EL (cell line): ENCODE measurements around the gene POU4F2.
A peak's percentile ranks its signal among the peaks of the same experiment; 100 is the strongest.

Experiments used
- DNase-seq: peaks from one replicate; pipeline ENCODE4 v3.0.0-alpha.2; 2016

The POU4F2 gene

DNA sequence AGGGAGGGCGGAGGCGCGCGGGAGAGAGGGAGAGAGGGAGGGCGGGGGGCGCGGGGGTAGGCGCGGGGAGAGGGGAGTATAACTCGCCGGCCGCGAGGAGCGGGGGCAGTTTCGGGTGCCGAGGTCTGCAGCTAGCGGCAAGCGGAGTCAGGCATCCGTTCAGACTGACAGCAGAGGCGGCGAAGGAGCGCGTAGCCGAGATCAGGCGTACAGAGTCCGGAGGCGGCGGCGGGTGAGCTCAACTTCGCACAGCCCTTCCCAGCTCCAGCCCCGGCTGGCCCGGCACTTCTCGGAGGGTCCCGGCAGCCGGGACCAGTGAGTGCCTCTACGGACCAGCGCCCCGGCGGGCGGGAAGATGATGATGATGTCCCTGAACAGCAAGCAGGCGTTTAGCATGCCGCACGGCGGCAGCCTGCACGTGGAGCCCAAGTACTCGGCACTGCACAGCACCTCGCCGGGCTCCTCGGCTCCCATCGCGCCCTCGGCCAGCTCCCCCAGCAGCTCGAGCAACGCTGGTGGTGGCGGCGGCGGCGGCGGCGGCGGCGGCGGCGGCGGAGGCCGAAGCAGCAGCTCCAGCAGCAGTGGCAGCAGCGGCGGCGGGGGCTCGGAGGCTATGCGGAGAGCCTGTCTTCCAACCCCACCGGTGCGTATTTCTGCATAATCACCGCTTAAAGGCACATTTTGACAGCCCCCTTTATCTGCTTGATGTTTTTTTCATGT, at the start of gene POU4F2:
Gene POU4F2 (plus strand): TSS at position 108 of the 720 bp plus-strand sequence. CDS start 248 bp downstream, at position 356.
- DNase-seq, result peak; percentile 37

GRCh38 chr4:146590801-146591200, 47.9 kb upstream of the POU4F2 start:
- no peak for DNase-seq

- peak; percentile 13 for DNase-seq
Measured at GRCh38 chr4:146592019-146592418, 46.7 kb upstream of the POU4F2 start.

- no peak for DNase-seq
Measured at GRCh38 chr4:146632770-146633470, 5.8 kb upstream of the POU4F2 start.

- DNase-seq, result no peak
Measured at GRCh38 chr4:146633471-146633800, 5.3 kb upstream of the POU4F2 start.

DNA sequence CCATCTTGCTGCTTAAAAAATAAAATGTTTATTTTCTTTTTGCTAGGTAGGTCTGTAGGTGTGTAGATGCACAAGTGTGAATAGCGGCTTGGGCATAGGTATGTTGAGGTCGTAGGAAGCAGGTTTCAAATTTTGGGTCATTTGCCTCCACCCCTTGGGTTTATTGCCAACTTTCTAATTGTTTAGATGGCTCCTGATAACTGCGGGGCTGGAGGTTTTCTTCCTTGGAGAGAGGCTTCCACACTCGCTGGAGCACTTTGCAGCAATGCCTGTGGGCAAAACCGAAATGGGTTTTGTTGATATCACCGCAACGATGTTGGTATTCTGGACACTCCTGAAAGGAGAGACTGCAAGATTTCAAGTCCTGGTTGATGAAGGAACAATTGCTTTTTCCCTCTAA, 3.9 kb upstream of the POU4F2 start:
- no peak for DNase-seq

DNA sequence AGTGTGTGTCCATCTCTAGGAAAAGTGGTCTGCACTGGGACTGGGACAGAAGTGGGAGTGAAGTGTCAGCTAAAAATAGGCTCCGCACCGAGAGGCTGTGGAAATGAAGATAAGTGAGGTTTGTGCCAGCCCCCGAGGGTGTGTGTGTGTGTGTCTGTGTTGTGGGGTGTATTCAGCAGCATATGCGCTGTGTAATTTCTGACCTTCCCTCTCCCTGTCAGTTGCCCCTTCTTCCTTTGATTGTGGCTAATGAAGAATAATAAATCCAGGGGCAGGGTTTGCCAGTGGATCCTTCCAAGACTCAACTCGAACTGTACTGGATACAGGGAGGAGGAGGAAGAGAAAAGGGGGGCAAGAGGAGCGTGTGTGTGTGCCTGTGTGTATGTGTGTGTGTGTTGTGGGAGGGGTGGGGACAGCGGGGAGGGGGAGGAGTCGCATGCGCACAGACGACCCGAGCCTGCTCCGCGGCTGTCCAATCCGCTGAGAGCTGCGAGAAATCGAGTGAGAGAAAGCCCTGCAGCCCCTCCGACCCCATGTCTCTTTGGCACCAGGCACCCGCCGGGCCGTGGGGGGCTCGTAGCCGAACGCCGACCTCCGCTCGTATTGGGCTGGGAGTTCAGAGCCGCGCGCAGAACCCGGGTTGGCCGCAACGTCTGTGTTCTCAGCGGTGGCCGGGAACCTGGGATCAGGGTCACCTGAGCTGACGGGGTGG, 916 bp upstream of the POU4F2 start:
- DNase-seq, result no peak

DNA sequence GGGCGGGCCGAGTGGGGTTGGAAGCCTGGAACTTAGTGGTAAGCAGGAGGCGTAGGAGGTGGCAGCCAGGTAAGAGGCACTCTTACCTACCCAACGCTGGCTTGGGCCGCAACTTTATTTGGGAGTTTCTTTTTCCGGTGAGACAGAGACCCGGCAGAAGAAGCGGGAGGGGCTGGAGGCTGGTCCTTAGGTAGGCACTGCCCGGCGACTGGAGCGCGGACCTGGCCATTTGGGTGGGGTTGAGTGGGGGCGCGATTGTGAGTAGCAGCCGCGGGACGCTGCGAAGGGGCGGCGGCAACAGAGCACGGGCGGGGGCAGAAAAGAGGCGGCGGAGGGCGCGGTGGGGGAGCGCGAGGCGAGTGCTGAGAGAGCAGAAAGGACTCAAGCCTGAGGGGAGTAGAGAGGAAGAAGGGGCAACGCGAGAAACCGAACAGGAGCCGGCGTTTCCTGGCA, 334 bp upstream of the POU4F2 start:
- no peak for DNase-seq

GRCh38 chr4:146639506-146639932, 826 bp downstream of the POU4F2 start:
- no peak for DNase-seq

GRCh38 chr4:146640021-146640464, 1.4 kb downstream of the POU4F2 start:
- no peak for DNase-seq

GRCh38 chr4:146640465-146641061, 1.9 kb downstream of the POU4F2 start:
- DNase-seq, result peak; percentile 10

DNA sequence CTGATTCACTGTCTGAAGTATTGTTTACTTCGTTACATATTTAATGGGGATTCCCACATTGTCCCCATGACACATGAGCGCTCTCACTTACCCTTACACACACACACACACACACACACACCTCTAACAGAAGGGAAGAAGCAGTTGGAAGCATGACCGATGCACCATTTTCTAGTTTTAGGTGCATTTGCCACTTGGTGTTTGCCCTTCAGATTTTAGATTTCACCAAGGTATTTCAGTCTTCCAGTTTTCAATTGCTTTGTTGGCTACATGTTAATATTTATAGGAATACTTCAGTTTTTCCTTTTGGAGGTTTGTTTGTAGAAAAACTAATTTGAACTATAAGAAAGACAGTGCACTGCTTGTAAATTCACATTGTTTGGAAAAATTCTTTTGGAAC, 3.1 kb downstream of the POU4F2 start:
- DNase-seq, result no peak

GRCh38 chr4:146643812-146644401, 5.2 kb downstream of the POU4F2 start:
- DNase-seq, result no peak

- no peak for DNase-seq
Measured at GRCh38 chr4:146645921-146646320, 7.2 kb downstream of the POU4F2 start.

DNA sequence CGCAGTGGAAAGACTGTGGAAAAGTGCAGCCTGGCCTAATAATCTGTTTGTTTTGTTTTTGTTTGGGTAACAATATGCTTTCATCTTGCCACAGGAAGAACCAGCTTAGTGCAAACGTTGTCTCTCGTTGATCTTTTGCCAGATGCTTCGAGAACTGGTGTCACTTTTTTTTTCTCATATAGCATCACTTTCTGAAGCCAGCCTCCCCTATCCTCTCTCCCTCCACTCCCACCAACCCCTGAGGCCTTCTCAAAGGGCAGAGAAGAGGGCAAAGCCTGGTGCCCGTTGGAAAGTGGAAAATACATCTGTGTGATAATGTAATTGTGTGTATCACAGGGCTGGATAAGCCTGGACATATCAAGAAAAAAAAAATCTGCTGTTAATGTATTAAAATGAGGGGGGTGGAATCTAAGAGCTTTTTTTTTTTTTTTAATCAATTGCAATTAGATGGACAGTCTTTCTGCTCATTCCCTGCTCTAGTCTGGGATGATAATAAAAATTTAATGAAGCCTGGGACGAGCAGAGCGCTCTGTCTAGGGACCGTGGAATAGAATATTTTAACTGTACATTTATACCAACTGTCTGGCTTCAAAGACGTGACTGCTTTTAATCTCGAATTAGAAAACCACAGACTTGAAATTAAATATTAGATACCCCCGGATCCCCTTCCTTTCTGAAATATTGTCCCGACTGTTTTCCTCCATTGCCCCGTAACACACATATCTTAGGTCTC, 8.1 kb downstream of the POU4F2 start:
- no peak for DNase-seq

- peak; percentile 9 for DNase-seq
Measured at GRCh38 chr4:146647615-146648460, 9.1 kb downstream of the POU4F2 start.

DNA sequence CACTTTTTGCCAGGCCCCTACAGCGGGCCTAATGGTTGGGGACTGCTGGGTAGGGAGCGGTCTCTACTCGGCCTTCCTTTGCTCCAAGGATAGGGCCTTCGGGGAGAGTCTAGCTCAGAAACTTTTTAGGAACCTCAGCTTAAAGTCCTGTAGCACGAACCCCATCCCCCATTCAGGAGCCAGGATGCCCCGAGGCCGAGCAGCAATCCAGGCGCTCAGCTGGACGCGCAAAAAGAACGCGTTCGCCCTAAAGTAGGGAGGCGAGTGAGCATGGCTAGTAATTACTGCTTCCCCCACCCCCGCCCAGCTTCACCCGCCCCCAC, 9.7 kb downstream of the POU4F2 start:
- no peak for DNase-seq

- no peak for DNase-seq
Measured at GRCh38 chr4:146649232-146649631, 10.5 kb downstream of the POU4F2 start.

DNA sequence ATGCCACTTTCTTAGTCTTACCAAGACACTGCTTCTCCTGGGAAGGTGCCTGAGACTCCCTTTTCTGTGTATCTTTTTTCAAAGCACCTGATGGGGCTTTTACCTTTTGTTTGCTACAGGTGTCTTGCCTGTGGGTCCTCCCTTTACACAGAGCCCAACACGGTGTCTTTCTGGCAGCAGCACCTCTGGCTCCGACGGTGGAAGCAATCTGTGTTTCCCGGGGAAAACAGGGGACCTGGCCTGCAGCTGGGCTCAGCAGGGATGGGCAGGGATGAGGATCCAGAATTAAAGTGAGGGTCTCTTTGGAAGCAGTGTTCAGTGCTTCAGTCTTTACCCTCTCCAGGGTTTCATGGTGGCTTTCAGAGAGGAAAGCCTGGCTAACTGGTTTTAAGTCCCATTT, 11.3 kb downstream of the POU4F2 start:
- DNase-seq, result no peak

GRCh38 chr4:146654687-146655520, 16.2 kb downstream of the POU4F2 start:
- peak; percentile 27 for DNase-seq

GRCh38 chr4:146655521-146655856, 16.8 kb downstream of the POU4F2 start:
- DNase-seq, result no peak
